Uterus (tissue), 4 donors: ENCODE measurements around the gene NPM3. TPM values are rescaled to one million over a fixed set of nuclear protein-coding genes. Genes with fewer than 3 reads are reported as not detected.
A peak's percentile ranks its signal among the peaks of the same experiment; 100 is the strongest.

ENCODE experiments used
- DNase-seq, 2 donors: peaks; one replicate each; pipeline ENCODE4 v3.0.0-alpha.2; 2019 to 2020
- H3K27ac ChIP-seq, 2 donors: fragments of 200-600 bp; sonication (generic); 1 replicate in 1 of 2; 2 replicates in 1 of 2; pipeline ENCODE4 v1.5.1; 2016 to 2018
- H3K27me3 ChIP-seq, 2 donors: fragments of 200-600 bp; sonication (generic); one replicate each; pipeline ENCODE4 v1.5.1; 2018 to 2019; ENCODE audit warnings: control low read depth in 1 of 2
- H3K36me3 ChIP-seq, 2 donors: fragments of 200-600 bp; sonication (generic); one replicate each; pipeline ENCODE4 v1.5.1; 2019; ENCODE audit warnings: control low read depth in 1 of 2
- H3K4me1 ChIP-seq, 2 donors: fragments of 200-600 bp; sonication (generic); one replicate each; pipeline ENCODE4 v1.5.1; 2018 to 2019; ENCODE audit warnings: control low read depth in 1 of 2
- H3K4me3 ChIP-seq, 2 donors: fragments of 200-600 bp; sonication (generic); 1 replicate in 1 of 2; 2 replicates in 1 of 2; pipeline ENCODE4 v1.5.1; 2018 to 2019; ENCODE audit warnings: mild to moderate bottlenecking in 1 of 2
- H3K9me3 ChIP-seq, 2 donors: fragments of 200-600 bp; sonication (generic); one replicate each; pipeline ENCODE4 v1.5.1; 2019; ENCODE audit warnings: control low read depth in 1 of 2
- POLR2A ChIP-seq, 2 donors: fragments of 450-650 bp; IDR thresholded peaks; one replicate each; pipeline ENCODE4 v1.6.1; 2016; ENCODE audit warnings: antibody characterized with exemption in 2 of 2, mild to moderate bottlenecking in 1 of 2, moderate library complexity in 1 of 2
- intact Hi-C: fragments of 100-400 bp; cut with DNase I; formaldehyde crosslinking; loops from one replicate; pipeline ENCODE4 v1.15.1; 2023; ENCODE audit warnings: low total_unique reads
- total RNA-seq, 4 donors: library from RNA; depleted of rRNA in 3 of 4; stranded (reverse); fragments of >200 nt in 3 of 4; gene quantifications; one replicate each; pipeline versions ENCODE4 v1.1.0 to v1.2.4, GENCODE V29; 2014 to 2023
- TF ChIP-seq, protein P1 (sequence below), 4 experiments: fragments of 200-600 bp in 2 of 4; fragments of 450-650 bp in 2 of 4; sonication (generic) in 2 of 4; IDR thresholded peaks; one replicate each; pipeline ENCODE4 v1.5.1; 2016 to 2019; ENCODE audit warnings: antibody characterized with exemption in 4 of 4, mild to moderate bottlenecking in 2 of 4, moderate library complexity in 1 of 4
- donor health status: DM: yes; HTN: yes; CAD: no.

The NPM3 gene
- total RNA-seq, 4 donors from 2014 or later = 11.0 to 122 (median 38.0) TPM

DNA sequence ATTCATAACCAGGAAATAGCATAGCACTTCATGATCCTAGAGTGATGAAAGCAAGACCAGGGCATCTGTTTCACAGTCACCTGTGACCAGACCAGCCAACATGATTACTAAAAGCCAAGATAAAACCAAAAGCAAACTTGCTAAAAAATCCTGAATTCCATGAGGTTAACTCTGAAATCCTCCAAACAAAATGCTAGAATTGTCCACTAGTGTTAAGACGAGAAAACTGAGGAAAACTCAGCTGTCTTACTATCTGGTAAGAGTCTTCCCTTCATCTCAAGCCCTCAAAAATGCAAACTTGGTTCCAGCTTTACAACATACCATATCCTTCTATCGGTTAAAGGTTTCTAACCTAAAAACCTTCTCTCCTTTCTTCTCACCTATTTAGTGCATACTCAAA, 1.3 kb upstream of the NPM3 start:
- H3K27me3 ChIP-seq = peaks cover 0 to 3% of the 10 kb centered on the region in 2 donors
- no peak overlapping the region for H3K27ac ChIP-seq
- no peak for DNase-seq
- H3K9me3 ChIP-seq = no peaks in the 10 kb centered on the region
- intact Hi-C loops = no loop called here
- no peak overlapping the region for H3K4me3 ChIP-seq
- peaks cover 0 to 12% of the 10 kb centered on the region in 2 donors for H3K4me1 ChIP-seq
- no peaks in the 10 kb centered on the region for H3K36me3 ChIP-seq
- TF ChIP-seq, protein P1, sequence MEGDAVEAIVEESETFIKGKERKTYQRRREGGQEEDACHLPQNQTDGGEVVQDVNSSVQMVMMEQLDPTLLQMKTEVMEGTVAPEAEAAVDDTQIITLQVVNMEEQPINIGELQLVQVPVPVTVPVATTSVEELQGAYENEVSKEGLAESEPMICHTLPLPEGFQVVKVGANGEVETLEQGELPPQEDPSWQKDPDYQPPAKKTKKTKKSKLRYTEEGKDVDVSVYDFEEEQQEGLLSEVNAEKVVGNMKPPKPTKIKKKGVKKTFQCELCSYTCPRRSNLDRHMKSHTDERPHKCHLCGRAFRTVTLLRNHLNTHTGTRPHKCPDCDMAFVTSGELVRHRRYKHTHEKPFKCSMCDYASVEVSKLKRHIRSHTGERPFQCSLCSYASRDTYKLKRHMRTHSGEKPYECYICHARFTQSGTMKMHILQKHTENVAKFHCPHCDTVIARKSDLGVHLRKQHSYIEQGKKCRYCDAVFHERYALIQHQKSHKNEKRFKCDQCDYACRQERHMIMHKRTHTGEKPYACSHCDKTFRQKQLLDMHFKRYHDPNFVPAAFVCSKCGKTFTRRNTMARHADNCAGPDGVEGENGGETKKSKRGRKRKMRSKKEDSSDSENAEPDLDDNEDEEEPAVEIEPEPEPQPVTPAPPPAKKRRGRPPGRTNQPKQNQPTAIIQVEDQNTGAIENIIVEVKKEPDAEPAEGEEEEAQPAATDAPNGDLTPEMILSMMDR (IDR thresholded peaks at IDR 0.05) = no peak
- no peak for TF ChIP-seq POLR2A (IDR thresholded peaks at IDR 0.05)

DNA sequence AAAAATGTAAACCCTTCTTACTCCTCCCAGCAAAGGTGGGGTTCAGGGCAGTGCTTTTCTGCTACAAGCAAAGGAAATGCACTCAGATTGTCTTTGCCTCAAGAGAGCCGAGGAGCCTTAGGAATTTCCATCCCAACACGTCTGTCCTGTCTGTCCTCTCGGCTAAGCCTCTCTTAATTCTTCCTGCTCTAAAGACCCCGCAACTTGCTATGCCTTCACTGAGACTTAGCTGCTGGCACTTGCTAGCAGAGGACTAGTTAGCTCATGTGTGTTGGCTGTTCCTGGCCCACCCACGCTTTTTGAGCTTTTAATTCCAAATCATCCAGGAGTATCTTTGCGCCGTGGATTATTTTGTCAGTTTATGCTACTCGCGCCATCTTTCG, 481 bp upstream of the NPM3 start:
- H3K27ac ChIP-seq = peak overlapping the region; percentile 38 to 47
- intact Hi-C loops = no loop called here
- no peak for TF ChIP-seq POLR2A (IDR thresholded peaks at IDR 0.05)
- DNase-seq = no peak
- no peaks in the 10 kb centered on the region for H3K36me3 ChIP-seq
- peaks cover 0 to 18% of the 10 kb centered on the region in 2 donors for H3K4me1 ChIP-seq
- peak overlapping the region; percentile 55 to 70 for H3K4me3 ChIP-seq
- peaks cover 0 to 4% of the 10 kb centered on the region in 2 donors for H3K27me3 ChIP-seq
- H3K9me3 ChIP-seq = no peaks in the 10 kb centered on the region

DNA sequence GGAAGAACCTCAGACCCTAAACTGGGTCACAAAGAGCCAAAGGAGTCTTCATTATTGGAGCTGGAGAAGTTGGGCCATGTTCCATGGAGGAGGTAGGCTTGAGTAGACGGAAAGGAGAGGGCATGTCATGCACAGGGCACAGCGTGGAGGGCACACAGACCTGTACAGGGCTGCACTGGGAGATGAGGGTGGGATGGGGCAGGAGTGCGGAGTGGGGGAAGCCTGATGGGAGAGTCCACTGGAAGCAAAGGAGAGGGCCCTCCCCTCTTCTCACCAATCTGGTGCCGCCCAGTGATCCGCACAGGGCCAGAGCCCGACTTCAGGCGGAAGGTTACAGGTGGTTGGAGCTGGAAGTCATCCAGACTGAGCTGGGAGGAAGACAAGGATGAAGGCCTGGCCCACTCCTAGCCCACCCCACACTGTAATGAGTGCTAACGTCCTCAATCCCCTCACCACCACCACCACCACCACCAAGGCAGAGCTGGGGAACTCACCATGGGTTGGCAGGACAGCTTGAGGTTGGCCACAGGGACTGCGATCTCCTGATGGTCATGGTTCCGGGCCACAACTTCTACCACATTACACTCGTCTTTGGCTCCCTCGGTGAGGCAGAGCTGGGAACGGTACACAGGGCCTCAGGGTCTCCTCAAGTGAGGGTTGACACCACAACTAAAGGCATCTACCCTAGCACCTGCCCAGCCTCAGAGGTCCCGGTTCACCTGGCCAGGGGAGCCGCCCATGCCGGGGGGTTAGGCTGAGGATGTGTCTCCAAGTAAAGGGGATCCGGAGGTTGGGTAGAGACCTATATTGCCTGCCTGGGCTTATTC, 1.0 kb downstream of the NPM3 start:
- Histone ChIP-seq H3K4me1 (peaks cover 0 to 18% of the 10 kb centered on the region in 2 donors), H3K27me3 (peaks cover 0 to 4% of the 10 kb centered on the region in 2 donors), H3K27ac (no peak overlapping the region), H3K36me3 (no peaks in the 10 kb centered on the region), H3K4me3 (peak overlapping the region; percentile 55 to 70), H3K9me3 (no peaks in the 10 kb centered on the region)
- TF ChIP-seq POLR2A (IDR thresholded peaks at IDR 0.05) = no peak
- TF ChIP-seq, protein P1 (IDR thresholded peaks at IDR 0.05) = no peak
- intact Hi-C loops = no loop called here
- no peak for DNase-seq

DNA sequence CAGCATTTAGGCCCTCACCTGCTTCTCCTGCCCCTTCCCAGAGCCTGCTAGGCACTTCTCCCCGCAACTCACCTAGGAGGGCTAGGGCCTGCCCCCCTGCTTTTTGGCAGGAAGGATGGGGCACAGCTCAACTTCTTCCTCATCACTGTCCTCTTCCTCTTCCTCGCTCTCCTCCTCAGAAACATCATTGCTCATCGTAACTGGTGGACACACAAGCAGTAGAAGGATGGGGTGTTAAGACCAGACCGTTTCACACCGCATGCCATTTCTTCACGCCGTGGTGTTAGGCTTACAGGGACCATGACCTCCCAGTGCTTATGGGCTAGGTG, 1.6 kb downstream of the NPM3 start:
- intact Hi-C loops = no loop called here

DNA sequence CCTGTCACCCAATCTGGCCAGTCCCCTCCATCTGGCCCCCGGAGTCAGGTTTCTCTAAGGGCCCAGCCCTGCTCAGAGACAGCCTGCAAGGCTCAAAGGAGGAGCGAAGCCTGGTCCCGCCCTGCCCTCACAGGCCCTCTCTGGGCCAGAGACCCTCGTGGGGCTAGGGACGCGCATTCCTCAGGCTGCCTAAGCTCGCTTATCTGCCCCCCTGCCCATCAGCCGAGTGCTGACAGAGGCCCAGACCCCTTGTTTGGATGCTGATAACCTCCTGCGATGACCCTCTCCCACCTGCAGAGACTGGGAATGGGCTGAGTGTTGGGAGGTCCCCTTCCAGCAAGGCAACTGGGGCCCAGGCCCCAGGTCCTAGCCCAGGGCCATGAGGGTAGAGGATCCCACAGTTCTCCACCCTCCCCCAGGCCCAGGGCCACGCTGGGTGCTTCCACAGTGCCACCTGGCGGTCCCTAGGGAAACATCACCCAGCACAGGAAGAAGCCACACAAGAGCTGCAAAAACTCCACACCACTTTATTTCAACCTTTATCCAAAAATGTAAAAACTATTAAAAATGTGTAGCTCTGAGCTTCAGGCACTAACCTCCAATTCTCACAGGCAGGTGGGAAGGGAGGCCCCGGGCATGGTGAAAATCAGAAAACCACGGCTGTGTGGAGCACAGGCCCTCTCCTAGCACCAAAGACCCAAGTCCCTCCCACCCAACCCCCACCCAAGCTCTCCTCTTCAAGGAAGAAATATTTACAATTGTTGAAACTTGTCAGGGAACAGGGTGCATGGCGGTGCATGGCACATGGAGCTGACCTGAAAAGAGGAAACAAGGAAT, 2.2 kb downstream of the NPM3 start:
- Histone ChIP-seq H3K36me3 (no peaks in the 10 kb centered on the region), H3K9me3 (no peaks in the 10 kb centered on the region), H3K27ac (no peak overlapping the region), H3K4me1 (peaks cover 0 to 23% of the 10 kb centered on the region in 2 donors), H3K27me3 (peaks cover 0 to 8% of the 10 kb centered on the region in 2 donors), H3K4me3 (no peak overlapping the region)
- DNase-seq = peak in 1 of 2 donors; percentile 24
- TF ChIP-seq POLR2A (IDR thresholded peaks at IDR 0.05) = no peak
- TF ChIP-seq, protein P1 (IDR thresholded peaks at IDR 0.05) = peak; percentile 69 to 81 (median 72)
- intact Hi-C loops = no loop called here

More for the DNA sequence above, 1.6 kb downstream of the NPM3 start:
- Histone ChIP-seq H3K27ac (no peak overlapping the region), H3K4me3 (no peak overlapping the region), H3K36me3 (no peaks in the 10 kb centered on the region), H3K4me1 (peaks cover 0 to 18% of the 10 kb centered on the region in 2 donors), H3K9me3 (no peaks in the 10 kb centered on the region), H3K27me3 (peaks cover 0 to 4% of the 10 kb centered on the region in 2 donors)
- no peak for DNase-seq
- no peak for TF ChIP-seq POLR2A (IDR thresholded peaks at IDR 0.05)
- TF ChIP-seq, protein P1 (IDR thresholded peaks at IDR 0.05) = no peak
